HG02610 (cell line): ENCODE results near the gene IGFL4.

Experiments used
- ATAC-seq: cut with Tn5 transposase; IDR thresholded peaks from one replicate; pipeline ENCODE4 v1.9.1; 2021; ENCODE audit warnings: mild to moderate bottlenecking, moderate library complexity; ENCODE audit not compliant: unreplicated experiment

The IGFL4 gene

GRCh38 chr19:46065486-46066071 is 24.8 kb upstream of the IGFL4 start:
- no peak for ATAC-seq

GRCh38 chr19:46063201-46063600 is 22.4 kb upstream of the IGFL4 start:
- ATAC-seq, result no peak

GRCh38 chr19:46060012-46060411 is 19.2 kb upstream of the IGFL4 start:
- ATAC-seq, result no peak

GRCh38 chr19:46058778-46059177 is 18.0 kb upstream of the IGFL4 start:
- ATAC-seq, result no peak

- ATAC-seq, result no peak
Observed at GRCh38 chr19:46056536-46056935, 15.7 kb upstream of the IGFL4 start.

GRCh38 chr19:46052896-46053295 is 12.1 kb upstream of the IGFL4 start:
- ATAC-seq, result no peak

- ATAC-seq, result no peak
Observed at GRCh38 chr19:46049597-46049996, 8.8 kb upstream of the IGFL4 start.

- ATAC-seq, result no peak
Observed at GRCh38 chr19:46043519-46043918, 2.7 kb upstream of the IGFL4 start.

- ATAC-seq, result no peak
Observed at GRCh38 chr19:46042252-46042883, 1.6 kb upstream of the IGFL4 start.

GRCh38 chr19:46040125-46040524 is 677 bp downstream of the IGFL4 start:
- no peak for ATAC-seq

GRCh38 chr19:46036744-46037128 is 4.1 kb downstream of the IGFL4 start:
- no peak for ATAC-seq

GRCh38 chr19:46035986-46036743 is 4.6 kb downstream of the IGFL4 start:
- ATAC-seq, result no peak

GRCh38 chr19:46035546-46035945 is 5.3 kb downstream of the IGFL4 start:
- ATAC-seq, result no peak

GRCh38 chr19:46033401-46033800 is 7.4 kb downstream of the IGFL4 start:
- ATAC-seq, result no peak

GRCh38 chr19:46032597-46033025 is 8.2 kb downstream of the IGFL4 start:
- ATAC-seq, result no peak

- ATAC-seq, result no peak
Observed at GRCh38 chr19:46031781-46032596, 8.8 kb downstream of the IGFL4 start.

- ATAC-seq, result no peak
Observed at GRCh38 chr19:46030812-46031550, 9.8 kb downstream of the IGFL4 start.

- ATAC-seq, result no peak
Observed at GRCh38 chr19:46025835-46026234, 15.0 kb downstream of the IGFL4 start.

- no peak for ATAC-seq
Observed at GRCh38 chr19:46023311-46023779, 17.5 kb downstream of the IGFL4 start.
